ENCODE results near the gene EPOP. TPM values are rescaled to one million over a fixed set of nuclear protein-coding genes. Genes with fewer than 3 reads are reported as not detected.

The EPOP gene
- total and polyA plus RNA-seq, 2 of the 13 experiments (the other 11 are each of a cell fraction or from before 2014, with no cell fraction given) = 14.7 to 37.8 TPM

DNA sequence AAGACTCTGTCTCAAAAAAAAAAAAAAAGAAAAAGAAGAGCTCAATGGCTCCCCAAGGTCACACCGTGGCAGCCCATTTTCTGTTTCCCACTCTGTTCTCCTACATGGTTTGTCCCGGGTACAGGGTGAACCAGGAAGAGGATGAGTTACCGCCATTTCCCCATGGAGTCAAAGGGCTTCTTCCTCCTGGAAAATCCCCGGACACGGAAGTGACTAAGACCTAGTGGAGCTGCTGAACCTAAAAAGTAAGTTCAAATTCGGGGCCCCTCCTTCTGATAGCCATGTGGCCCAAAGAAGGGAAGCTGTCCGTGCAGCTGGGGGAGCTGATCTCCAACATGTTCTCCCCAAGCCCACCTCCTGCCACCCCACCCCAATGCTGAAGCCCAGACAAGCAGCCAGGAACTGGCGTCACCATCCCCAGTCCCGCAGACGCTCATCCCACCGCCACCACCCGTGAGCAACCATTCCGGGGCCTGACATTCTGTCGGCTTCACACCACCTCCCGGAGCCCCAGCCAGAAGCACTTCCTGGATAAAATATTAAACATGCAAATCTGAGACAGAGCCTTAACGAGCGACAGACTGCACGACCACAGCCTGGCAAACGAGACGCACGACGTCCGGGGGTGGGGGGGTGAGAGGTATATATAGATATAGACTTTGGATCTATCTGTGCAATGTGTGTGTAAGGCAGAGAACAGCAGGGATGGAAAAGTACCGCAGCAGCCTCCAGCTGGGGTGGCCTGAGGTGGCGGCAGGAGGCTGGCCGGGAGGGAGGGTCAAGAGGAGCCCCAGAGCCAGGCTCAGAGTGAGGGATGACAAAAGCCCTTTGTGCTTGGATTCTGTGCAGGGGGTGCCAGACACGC, 17.6 kb downstream of the EPOP start (continued):
- TF ChIP-seq ZBTB38 (CRISPR knock-in tag; IDR thresholded peaks at IDR 0.05) (peak; percentile 68), ZFP62 (CRISPR knock-in tag; IDR thresholded peaks at IDR 0.05) (no peak), AHR (CRISPR knock-in tag; IDR thresholded peaks at IDR 0.05) (peak; percentile 26; the same call in 1 of the 2 replicates), ZNF605 (CRISPR knock-in tag; IDR thresholded peaks at IDR 0.05) (peak; percentile 95; the same call in 1 of the 2 replicates), EHMT2 (IDR thresholded peaks at IDR 0.05; ENCODE audit: borderline replicate concordance, low read depth, low read length) (no peak), PRPF4 (IDR thresholded peaks at IDR 0.05; ENCODE audit: low read depth, low read length, poor library complexity, severe bottlenecking) (no peak), HHEX (CRISPR knock-in tag; IDR thresholded peaks at IDR 0.05) (no peak), LCORL (IDR thresholded peaks at IDR 0.05) (no peak), LCORL (CRISPR knock-in tag; IDR thresholded peaks at IDR 0.05) (no peak; the same call in 1 of the 2 replicates), MIXL1 (CRISPR knock-in tag; IDR thresholded peaks at IDR 0.05) (peak; percentile 55; the same call in 1 of the 2 replicates), ZNF446 (CRISPR knock-in tag; IDR thresholded peaks at IDR 0.05) (no peak), SYNCRIP (IDR thresholded peaks at IDR 0.05; ENCODE audit: insufficient read depth, low read depth, low read length) (no peak), ZNF343 (CRISPR knock-in tag; IDR thresholded peaks at IDR 0.05) (peak; percentile 49; the same call in 1 of the 2 replicates), ZKSCAN1 (IDR thresholded peaks at IDR 0.05; ENCODE audit: low read length) (no peak; the same call in 1 of the 2 replicates)
- TF ChIP-seq, protein P1, sequence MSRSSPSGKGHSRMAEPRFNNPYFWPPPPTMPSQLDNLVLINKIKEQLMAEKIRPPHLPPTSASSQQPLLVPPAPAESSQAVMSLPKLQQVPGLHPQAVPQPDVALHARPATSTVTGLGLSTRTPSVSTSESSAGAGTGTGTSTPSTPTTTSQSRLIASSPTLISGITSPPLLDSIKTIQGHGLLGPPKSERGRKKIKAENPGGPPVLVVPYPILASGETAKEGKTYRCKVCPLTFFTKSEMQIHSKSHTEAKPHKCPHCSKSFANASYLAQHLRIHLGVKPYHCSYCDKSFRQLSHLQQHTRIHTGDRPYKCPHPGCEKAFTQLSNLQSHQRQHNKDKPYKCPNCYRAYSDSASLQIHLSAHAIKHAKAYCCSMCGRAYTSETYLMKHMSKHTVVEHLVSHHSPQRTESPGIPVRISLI (CRISPR knock-in tag; IDR thresholded peaks at IDR 0.05; ENCODE audit: borderline replicate concordance) = no peak; the same call in 1 of the 2 replicates
- TF ChIP-seq, protein P2, sequence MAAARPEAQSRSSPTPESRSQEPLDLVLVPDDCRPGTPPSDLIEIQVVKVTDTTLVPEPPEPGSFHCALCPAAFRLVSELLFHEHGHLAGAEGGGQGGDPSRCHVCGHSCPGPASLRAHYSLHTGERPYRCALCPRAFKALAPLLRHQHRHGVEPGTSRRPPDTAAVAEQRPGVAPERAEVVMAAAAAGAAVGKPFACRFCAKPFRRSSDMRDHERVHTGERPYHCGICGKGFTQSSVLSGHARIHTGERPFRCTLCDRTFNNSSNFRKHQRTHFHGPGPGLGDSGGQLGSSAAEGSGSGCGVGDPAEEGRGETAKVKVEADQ (CRISPR knock-in tag; IDR thresholded peaks at IDR 0.05; ENCODE audit: borderline replicate concordance) = peak; percentile 74
- TF ChIP-seq, protein P3, sequence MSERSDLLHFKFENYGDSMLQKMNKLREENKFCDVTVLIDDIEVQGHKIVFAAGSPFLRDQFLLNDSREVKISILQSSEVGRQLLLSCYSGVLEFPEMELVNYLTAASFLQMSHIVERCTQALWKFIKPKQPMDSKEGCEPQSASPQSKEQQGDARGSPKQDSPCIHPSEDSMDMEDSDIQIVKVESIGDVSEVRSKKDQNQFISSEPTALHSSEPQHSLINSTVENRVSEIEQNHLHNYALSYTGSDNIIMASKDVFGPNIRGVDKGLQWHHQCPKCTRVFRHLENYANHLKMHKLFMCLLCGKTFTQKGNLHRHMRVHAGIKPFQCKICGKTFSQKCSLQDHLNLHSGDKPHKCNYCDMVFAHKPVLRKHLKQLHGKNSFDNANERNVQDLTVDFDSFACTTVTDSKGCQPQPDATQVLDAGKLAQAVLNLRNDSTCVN (CRISPR knock-in tag; IDR thresholded peaks at IDR 0.05; ENCODE audit: borderline replicate concordance) = peak; percentile 67
- TF ChIP-seq, protein P4, sequence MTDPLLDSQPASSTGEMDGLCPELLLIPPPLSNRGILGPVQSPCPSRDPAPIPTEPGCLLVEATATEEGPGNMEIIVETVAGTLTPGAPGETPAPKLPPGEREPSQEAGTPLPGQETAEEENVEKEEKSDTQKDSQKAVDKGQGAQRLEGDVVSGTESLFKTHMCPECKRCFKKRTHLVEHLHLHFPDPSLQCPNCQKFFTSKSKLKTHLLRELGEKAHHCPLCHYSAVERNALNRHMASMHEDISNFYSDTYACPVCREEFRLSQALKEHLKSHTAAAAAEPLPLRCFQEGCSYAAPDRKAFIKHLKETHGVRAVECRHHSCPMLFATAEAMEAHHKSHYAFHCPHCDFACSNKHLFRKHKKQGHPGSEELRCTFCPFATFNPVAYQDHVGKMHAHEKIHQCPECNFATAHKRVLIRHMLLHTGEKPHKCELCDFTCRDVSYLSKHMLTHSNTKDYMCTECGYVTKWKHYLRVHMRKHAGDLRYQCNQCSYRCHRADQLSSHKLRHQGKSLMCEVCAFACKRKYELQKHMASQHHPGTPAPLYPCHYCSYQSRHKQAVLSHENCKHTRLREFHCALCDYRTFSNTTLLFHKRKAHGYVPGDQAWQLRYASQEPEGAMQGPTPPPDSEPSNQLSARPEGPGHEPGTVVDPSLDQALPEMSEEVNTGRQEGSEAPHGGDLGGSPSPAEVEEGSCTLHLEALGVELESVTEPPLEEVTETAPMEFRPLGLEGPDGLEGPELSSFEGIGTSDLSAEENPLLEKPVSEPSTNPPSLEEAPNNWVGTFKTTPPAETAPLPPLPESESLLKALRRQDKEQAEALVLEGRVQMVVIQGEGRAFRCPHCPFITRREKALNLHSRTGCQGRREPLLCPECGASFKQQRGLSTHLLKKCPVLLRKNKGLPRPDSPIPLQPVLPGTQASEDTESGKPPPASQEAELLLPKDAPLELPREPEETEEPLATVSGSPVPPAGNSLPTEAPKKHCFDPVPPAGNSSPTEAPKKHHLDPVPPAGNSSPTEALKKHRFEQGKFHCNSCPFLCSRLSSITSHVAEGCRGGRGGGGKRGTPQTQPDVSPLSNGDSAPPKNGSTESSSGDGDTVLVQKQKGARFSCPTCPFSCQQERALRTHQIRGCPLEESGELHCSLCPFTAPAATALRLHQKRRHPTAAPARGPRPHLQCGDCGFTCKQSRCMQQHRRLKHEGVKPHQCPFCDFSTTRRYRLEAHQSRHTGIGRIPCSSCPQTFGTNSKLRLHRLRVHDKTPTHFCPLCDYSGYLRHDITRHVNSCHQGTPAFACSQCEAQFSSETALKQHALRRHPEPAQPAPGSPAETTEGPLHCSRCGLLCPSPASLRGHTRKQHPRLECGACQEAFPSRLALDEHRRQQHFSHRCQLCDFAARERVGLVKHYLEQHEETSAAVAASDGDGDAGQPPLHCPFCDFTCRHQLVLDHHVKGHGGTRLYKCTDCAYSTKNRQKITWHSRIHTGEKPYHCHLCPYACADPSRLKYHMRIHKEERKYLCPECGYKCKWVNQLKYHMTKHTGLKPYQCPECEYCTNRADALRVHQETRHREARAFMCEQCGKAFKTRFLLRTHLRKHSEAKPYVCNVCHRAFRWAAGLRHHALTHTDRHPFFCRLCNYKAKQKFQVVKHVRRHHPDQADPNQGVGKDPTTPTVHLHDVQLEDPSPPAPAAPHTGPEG (CRISPR knock-in tag; IDR thresholded peaks at IDR 0.05) = 0 out of 2 replicates have a peak, but pooled peaks have one; percentile 56
- TF ChIP-seq, protein P5, sequence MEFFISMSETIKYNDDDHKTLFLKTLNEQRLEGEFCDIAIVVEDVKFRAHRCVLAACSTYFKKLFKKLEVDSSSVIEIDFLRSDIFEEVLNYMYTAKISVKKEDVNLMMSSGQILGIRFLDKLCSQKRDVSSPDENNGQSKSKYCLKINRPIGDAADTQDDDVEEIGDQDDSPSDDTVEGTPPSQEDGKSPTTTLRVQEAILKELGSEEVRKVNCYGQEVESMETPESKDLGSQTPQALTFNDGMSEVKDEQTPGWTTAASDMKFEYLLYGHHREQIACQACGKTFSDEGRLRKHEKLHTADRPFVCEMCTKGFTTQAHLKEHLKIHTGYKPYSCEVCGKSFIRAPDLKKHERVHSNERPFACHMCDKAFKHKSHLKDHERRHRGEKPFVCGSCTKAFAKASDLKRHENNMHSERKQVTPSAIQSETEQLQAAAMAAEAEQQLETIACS (CRISPR knock-in tag; IDR thresholded peaks at IDR 0.05) = 0 out of 2 replicates have a peak, but pooled peaks have one; percentile 17
